Prostate gland (tissue), 2 donors: ENCODE results near the gene FOLR1.

Experiments used
- CTCF ChIP-seq, 4 experiments: fragments of 200-600 bp in 2 of 4; fragments of 450-650 bp in 2 of 4; sonication (generic) in 2 of 4; IDR thresholded peaks; 1 replicate in 3 of 4; 2 replicates in 1 of 4; pipeline ENCODE4 v1.5.1; 2016 to 2019; ENCODE audit warnings: antibody characterized with exemption in 4 of 4, mild to moderate bottlenecking in 2 of 4, moderate library complexity in 2 of 4
- POLR2A ChIP-seq: fragments of 450-650 bp; IDR thresholded peaks from one replicate; pipeline ENCODE4 v1.6.1; 2016; ENCODE audit warnings: antibody characterized with exemption, mild to moderate bottlenecking
- POLR2AphosphoS5 ChIP-seq: sonication (generic); formaldehyde crosslinking; IDR thresholded peaks from one replicate; pipeline ENCODE4 v1.6.1; 2017; ENCODE audit warnings: antibody characterized with exemption

- TF ChIP-seq CTCF (IDR thresholded peaks at IDR 0.05) (no peak), POLR2AphosphoS5 (no peak), POLR2A (no peak)
These were observed 12.9 kb downstream of the FOLR1 start for GRCh38 chr11:72204886-72205285.
